ENCODE measurements around the gene TTC23.
A peak's percentile ranks its signal among the peaks of the same experiment; 100 is the strongest.

The TTC23 gene

GRCh38 chr15:99275061-99275460 is 25.7 kb upstream of the TTC23 start:
- 0 out of 3 replicates have a peak, but pooled peaks have one; percentile 17 for ATAC-seq (ENCODE audit: low read depth)
- H3K9me3 ChIP-seq (ENCODE audit: severe bottlenecking), result no peaks in the 10 kb centered on the region
- no peak overlapping the region for H3K27ac ChIP-seq (ENCODE audit: poor library complexity, severe bottlenecking)
- H3K27me3 ChIP-seq (ENCODE audit: insufficient read depth, poor library complexity, severe bottlenecking), result no peaks in the 10 kb centered on the region
- no peak for TF ChIP-seq CTCF (IDR thresholded peaks at IDR 0.05; ENCODE audit: poor library complexity, severe bottlenecking)
- H3K36me3 ChIP-seq (ENCODE audit: low read depth), result no peaks in the 10 kb centered on the region
- no peak for DNase-seq (ENCODE audit: low spot score)
- no peak overlapping the region for H3K4me3 ChIP-seq (ENCODE audit: severe bottlenecking)
- H3K4me1 ChIP-seq (ENCODE audit: insufficient read depth, poor library complexity, severe bottlenecking), result no peaks in the 10 kb centered on the region

- no peak overlapping the region for H3K27ac ChIP-seq (ENCODE audit: poor library complexity, severe bottlenecking)
- ATAC-seq (ENCODE audit: low read depth), result no peak
- H3K4me1 ChIP-seq (ENCODE audit: insufficient read depth, poor library complexity, severe bottlenecking), result no peaks in the 10 kb centered on the region
- no peaks in the 10 kb centered on the region for H3K36me3 ChIP-seq (ENCODE audit: low read depth)
- no peak for DNase-seq (ENCODE audit: low spot score)
- no peaks in the 10 kb centered on the region for H3K27me3 ChIP-seq (ENCODE audit: insufficient read depth, poor library complexity, severe bottlenecking)
- H3K9me3 ChIP-seq (ENCODE audit: severe bottlenecking), result no peaks in the 10 kb centered on the region
- TF ChIP-seq CTCF (IDR thresholded peaks at IDR 0.05; ENCODE audit: poor library complexity, severe bottlenecking), result no peak
- H3K4me3 ChIP-seq (ENCODE audit: severe bottlenecking), result no peak overlapping the region
Measured at GRCh38 chr15:99273801-99274200, 24.4 kb upstream of the TTC23 start.

GRCh38 chr15:99268431-99268830 is 19.1 kb upstream of the TTC23 start:
- Histone ChIP-seq H3K4me3 (ENCODE audit: severe bottlenecking) (no peak overlapping the region), H3K27ac (ENCODE audit: poor library complexity, severe bottlenecking) (no peak overlapping the region), H3K27me3 (ENCODE audit: insufficient read depth, poor library complexity, severe bottlenecking) (no peaks in the 10 kb centered on the region), H3K36me3 (ENCODE audit: low read depth) (no peaks in the 10 kb centered on the region), H3K9me3 (ENCODE audit: severe bottlenecking) (no peaks in the 10 kb centered on the region), H3K4me1 (ENCODE audit: insufficient read depth, poor library complexity, severe bottlenecking) (peaks cover 17% of the 10 kb centered on the region)
- DNase-seq (ENCODE audit: low spot score), result no peak
- TF ChIP-seq CTCF (IDR thresholded peaks at IDR 0.05; ENCODE audit: poor library complexity, severe bottlenecking), result no peak
- no peak for ATAC-seq (ENCODE audit: low read depth)

GRCh38 chr15:99267957-99268356 is 18.6 kb upstream of the TTC23 start:
- Histone ChIP-seq H3K27ac (ENCODE audit: poor library complexity, severe bottlenecking) (no peak overlapping the region), H3K36me3 (ENCODE audit: low read depth) (no peaks in the 10 kb centered on the region), H3K27me3 (ENCODE audit: insufficient read depth, poor library complexity, severe bottlenecking) (no peaks in the 10 kb centered on the region), H3K4me1 (ENCODE audit: insufficient read depth, poor library complexity, severe bottlenecking) (peaks cover 18% of the 10 kb centered on the region), H3K9me3 (ENCODE audit: severe bottlenecking) (no peaks in the 10 kb centered on the region), H3K4me3 (ENCODE audit: severe bottlenecking) (no peak overlapping the region)
- DNase-seq (ENCODE audit: low spot score) (no peak), ATAC-seq (ENCODE audit: low read depth) (no peak)
- no peak for TF ChIP-seq CTCF (IDR thresholded peaks at IDR 0.05; ENCODE audit: poor library complexity, severe bottlenecking)

- Histone ChIP-seq H3K27me3 (ENCODE audit: insufficient read depth, poor library complexity, severe bottlenecking) (no peaks in the 10 kb centered on the region), H3K36me3 (ENCODE audit: low read depth) (no peaks in the 10 kb centered on the region), H3K27ac (ENCODE audit: poor library complexity, severe bottlenecking) (no peak overlapping the region), H3K9me3 (ENCODE audit: severe bottlenecking) (no peaks in the 10 kb centered on the region), H3K4me3 (ENCODE audit: severe bottlenecking) (no peak overlapping the region), H3K4me1 (ENCODE audit: insufficient read depth, poor library complexity, severe bottlenecking) (peaks cover 18% of the 10 kb centered on the region)
- no peak for ATAC-seq (ENCODE audit: low read depth)
- DNase-seq (ENCODE audit: low spot score), result no peak
- no peak for TF ChIP-seq CTCF (IDR thresholded peaks at IDR 0.05; ENCODE audit: poor library complexity, severe bottlenecking)
Measured at GRCh38 chr15:99265541-99266070, 16.2 kb upstream of the TTC23 start.
